SJSA1 (cell line): Measurements from ENCODE around the gene CDKAL1. TPM values are rescaled to one million over a fixed set of nuclear protein-coding genes. Genes with fewer than 3 reads are reported as not detected.

Source experiments
- DNase-seq, 2 experiments: peaks; one replicate each; pipeline ENCODE4 v3.0.0-alpha.2; 2015 to 2020; ENCODE audit warnings: low spot score in 2 of 2, low read depth in 1 of 2
- H3K27ac ChIP-seq: fragments of 250-450 bp; sonication (Bioruptor Pico); 2 replicates; pipeline ENCODE4 v1.5.1; 2020; ENCODE audit warnings: mild to moderate bottlenecking, moderate library complexity
- H3K27me3 ChIP-seq: fragments of 250-450 bp; sonication (Bioruptor Pico); replicated peaks from 2 replicates; pipeline ENCODE4 v1.5.1; 2020; ENCODE audit warnings: mild to moderate bottlenecking, moderate library complexity
- H3K36me3 ChIP-seq: fragments of 250-450 bp; sonication (Bioruptor Pico); 2 replicates; pipeline ENCODE4 v1.5.1; 2020; ENCODE audit warnings: mild to moderate bottlenecking
- H3K4me1 ChIP-seq: fragments of 250-450 bp; sonication (Bioruptor Pico); replicated peaks from 2 replicates; pipeline ENCODE4 v1.6.1; 2021; ENCODE audit warnings: mild to moderate bottlenecking
- H3K4me3 ChIP-seq: fragments of 250-450 bp; sonication (Bioruptor Pico); 2 replicates; pipeline ENCODE4 v1.5.1; 2020; ENCODE audit warnings: mild to moderate bottlenecking
- H3K9me3 ChIP-seq: fragments of 250-450 bp; sonication (Bioruptor Pico); replicated peaks from 2 replicates; pipeline ENCODE4 v1.5.1; 2020; ENCODE audit warnings: mild to moderate bottlenecking
- total RNA-seq: library from RNA; depleted of rRNA; stranded (reverse); fragments of >200 nt; shearing (Covaris generic); gene quantifications from 2 replicates; pipeline ENCODE4 v1.2.3, GENCODE V29; 2014

Gene CDKAL1
- total RNA-seq, 1 experiment from 2014 or later = 25.7 TPM

DNA sequence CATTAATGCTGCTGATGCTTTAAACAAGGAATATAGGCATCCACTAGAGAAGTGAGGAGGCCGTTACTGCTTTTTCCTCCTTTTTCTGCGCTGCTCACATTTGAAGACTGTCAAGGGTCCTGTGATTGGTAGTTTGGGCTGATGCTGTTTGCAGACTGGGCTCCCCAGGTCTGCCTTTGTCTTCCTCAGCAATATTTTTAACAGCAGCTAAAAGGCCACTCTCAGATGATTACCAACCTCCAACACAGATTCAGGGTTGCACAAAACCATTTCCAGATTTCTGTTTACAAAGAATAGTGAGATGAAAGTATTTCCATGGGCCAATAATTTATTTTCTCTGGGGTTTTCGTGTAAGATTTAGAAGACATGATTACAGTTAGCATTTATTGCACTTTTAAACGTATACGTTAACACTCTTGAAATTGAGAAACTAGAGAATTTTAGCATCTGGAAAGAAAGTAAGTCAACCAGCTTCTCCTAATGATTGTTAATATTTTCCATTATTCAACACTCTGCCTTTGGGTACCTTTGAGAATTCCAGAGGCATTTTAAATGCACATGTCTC, 584.0 kb downstream of the CDKAL1 start:
- Histone ChIP-seq H3K4me3 (no peak overlapping the region), H3K36me3 (no peaks in the 10 kb centered on the region), H3K9me3 (no peaks in the 10 kb centered on the region), H3K27ac (no peak overlapping the region), H3K27me3 (no peaks in the 10 kb centered on the region), H3K4me1 (no peaks in the 10 kb centered on the region)
- no peak for DNase-seq

DNA sequence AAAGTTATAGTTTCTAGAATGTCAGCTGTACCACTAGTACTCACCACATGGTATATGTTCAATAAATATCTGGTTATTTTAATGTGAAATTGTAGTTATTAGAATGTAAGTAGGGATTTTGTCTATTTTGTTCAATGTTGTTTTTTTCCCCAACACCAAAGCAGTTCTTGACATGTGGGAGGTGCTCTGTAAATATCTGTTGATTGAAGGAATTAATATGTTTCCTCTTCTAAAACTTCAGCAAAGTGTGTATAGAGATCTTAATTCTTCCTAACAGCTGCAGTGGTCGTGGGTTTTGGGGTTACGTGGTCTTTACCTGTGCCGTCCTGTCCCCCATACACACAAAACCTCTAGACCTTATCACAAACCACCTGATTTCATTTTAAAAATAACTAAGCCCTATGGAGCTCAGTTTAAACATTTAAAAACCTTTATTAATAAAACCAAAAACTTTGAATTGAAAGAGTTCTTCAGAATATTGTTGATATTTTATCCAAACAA, 587.4 kb downstream of the CDKAL1 start:
- Histone ChIP-seq H3K4me1 (no peaks in the 10 kb centered on the region), H3K36me3 (no peaks in the 10 kb centered on the region), H3K27me3 (no peaks in the 10 kb centered on the region), H3K4me3 (no peak overlapping the region), H3K9me3 (no peaks in the 10 kb centered on the region), H3K27ac (no peak overlapping the region)
- no peak for DNase-seq

DNA sequence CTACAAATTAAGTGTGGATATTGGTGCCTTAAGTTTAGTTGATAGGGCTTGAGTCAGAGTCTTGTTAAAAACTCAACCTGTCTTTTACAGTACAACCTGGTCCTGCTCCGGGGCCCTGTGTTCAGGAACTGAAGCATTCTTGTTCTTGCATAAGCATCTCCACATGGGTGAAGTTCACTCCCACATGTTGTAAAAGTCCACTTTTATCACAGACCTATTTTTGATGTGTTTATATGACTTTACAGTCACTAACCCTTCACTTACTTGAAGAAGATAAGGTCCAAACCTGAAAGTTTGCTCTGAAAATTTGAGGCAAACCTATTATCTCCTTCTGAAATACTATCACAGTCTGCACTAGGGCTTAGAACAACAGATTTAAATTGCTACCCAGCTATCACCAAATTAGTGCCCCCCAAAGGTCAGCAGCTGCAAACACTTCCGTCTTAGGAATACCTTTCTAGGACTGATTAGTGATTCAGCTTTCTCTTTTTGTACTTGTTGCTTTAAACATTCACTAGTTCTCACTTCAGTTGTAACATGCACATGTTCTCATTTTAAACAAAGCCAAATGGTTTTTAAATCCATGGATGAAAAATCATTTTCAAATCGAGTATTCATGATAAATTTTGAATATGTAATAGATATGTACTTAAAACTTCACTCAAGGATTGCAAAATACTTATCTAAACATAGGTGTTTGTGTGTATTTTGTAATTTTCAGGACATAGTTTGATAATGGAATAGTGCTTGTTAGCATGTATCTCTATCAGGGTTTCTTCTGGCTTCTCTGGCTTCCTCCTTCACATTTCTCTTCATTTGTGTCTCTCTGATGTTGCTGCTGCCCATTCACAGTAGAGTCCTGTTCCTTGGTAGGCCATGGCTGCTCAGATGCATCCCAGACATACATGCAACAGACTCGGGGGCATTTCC, 589.5 kb downstream of the CDKAL1 start:
- no peak overlapping the region for H3K27ac ChIP-seq
- H3K4me3 ChIP-seq = no peak overlapping the region
- H3K9me3 ChIP-seq = no peaks in the 10 kb centered on the region
- H3K27me3 ChIP-seq = no peaks in the 10 kb centered on the region
- H3K36me3 ChIP-seq = no peaks in the 10 kb centered on the region
- no peak for DNase-seq
- no peaks in the 10 kb centered on the region for H3K4me1 ChIP-seq

DNA sequence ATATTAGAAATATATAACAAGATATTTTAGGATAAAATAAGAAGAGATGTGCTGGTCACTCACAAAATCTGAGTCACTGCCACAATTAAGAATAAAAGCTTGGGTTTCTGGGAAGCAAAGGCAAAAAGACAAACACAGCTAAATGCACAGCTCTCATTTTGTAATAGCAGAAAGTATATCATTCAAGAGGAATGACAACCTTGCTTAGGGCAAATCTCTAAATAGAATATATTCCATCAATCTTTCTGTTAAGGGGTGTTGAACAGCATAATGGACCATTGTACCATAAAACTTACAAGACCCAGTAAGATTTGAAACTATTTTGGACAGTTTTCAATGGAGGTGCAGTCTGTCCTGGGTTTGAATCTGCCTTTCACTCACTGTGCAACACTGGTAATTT, 594.3 kb downstream of the CDKAL1 start:
- no peak for DNase-seq
- H3K4me3 ChIP-seq = no peak overlapping the region
- no peaks in the 10 kb centered on the region for H3K36me3 ChIP-seq
- no peaks in the 10 kb centered on the region for H3K9me3 ChIP-seq
- no peaks in the 10 kb centered on the region for H3K4me1 ChIP-seq
- no peak overlapping the region for H3K27ac ChIP-seq
- no peaks in the 10 kb centered on the region for H3K27me3 ChIP-seq

DNA sequence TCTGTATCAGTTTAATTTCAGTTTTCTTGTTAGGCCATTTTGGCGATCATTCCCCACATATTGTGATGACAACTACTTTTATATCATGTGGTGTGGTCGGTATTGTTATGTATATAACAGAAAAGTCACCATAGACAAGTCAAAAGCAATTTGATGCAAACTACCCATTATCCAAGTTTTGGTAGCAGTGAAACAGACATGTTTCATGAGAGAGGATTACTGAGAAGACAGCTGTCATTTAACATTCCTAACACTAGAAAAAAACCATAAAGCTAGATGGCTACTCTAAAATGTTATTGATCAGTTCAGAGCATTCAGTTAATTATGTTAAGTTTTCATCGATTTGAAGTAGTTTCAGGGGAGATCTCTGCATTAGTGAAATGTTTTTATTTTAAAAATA, 597.1 kb downstream of the CDKAL1 start:
- no peak overlapping the region for H3K4me3 ChIP-seq
- H3K9me3 ChIP-seq = no peaks in the 10 kb centered on the region
- H3K27ac ChIP-seq = no peak overlapping the region
- no peaks in the 10 kb centered on the region for H3K36me3 ChIP-seq
- peaks cover 6% of the 10 kb centered on the region for H3K4me1 ChIP-seq
- no peaks in the 10 kb centered on the region for H3K27me3 ChIP-seq
- no peak for DNase-seq

DNA sequence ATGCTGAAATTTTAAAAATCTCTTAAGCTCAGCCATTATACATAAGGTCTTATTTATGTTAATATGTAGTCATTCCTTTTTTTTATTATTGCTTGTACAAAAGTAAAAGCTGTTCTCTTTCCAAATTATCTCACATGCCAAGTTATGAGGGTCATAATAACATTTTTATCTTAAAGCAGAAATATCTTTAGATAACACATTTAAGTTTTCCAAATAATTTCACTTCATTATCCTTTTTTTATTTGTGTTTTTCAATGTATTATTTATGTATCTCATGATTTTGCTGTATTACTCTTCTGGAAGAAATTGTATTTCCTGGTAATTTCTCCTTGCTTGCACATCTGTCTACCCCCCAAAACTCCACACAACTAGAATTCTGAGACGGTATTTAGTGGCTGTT, 598.2 kb downstream of the CDKAL1 start:
- no peaks in the 10 kb centered on the region for H3K9me3 ChIP-seq
- no peak for DNase-seq
- no peak overlapping the region for H3K4me3 ChIP-seq
- peaks cover 10% of the 10 kb centered on the region for H3K4me1 ChIP-seq
- H3K27me3 ChIP-seq = no peaks in the 10 kb centered on the region
- H3K36me3 ChIP-seq = no peaks in the 10 kb centered on the region
- no peak overlapping the region for H3K27ac ChIP-seq

DNA sequence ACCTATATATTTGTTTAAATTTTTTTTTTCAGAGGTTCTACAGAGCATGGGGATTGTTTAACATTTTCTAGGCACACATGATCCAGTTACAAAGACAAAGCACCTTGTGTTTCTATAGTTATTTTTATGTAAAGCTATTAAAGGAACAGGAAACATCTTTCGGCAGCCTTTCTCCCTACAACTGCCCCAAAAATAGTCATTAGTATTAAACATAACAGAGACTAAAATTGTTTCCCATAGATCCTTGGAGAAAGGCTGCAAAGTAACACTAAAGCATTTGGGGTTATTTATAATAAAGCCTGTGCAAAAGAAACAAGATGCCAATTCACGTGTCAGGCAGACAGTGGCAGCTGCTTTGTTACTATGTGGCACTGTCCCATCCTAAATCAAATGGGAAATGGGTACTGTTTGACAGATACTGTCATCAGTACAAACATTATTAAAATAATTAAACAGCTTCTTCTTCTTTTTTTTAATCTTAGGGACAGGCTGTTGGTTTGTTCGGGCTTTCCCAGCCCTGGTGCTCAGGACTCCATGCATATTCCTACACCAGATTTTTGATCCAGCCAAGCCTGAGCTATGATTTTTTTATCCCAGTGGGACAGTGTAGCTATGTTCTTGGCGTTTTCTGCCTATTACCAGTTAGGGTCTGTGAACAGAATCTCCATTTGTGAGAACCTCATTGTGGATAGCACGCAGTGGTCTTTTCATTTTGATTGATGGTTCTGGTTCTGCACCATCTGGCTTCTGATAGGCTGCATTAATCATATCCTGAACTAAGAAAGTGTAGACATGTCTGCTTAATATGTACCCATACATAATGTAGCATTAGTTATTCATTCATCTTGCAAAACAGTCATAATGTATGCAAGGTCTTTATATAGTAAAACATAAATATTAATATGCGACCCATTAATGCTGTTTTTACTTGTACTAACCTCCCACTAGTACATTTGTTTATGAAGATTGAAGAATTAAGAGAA, 598.9 kb downstream of the CDKAL1 start:
- no peak overlapping the region for H3K4me3 ChIP-seq
- H3K36me3 ChIP-seq = no peaks in the 10 kb centered on the region
- H3K27ac ChIP-seq = no peak overlapping the region
- no peaks in the 10 kb centered on the region for H3K9me3 ChIP-seq
- no peaks in the 10 kb centered on the region for H3K27me3 ChIP-seq
- no peak for DNase-seq
- H3K4me1 ChIP-seq = peaks cover 17% of the 10 kb centered on the region

DNA sequence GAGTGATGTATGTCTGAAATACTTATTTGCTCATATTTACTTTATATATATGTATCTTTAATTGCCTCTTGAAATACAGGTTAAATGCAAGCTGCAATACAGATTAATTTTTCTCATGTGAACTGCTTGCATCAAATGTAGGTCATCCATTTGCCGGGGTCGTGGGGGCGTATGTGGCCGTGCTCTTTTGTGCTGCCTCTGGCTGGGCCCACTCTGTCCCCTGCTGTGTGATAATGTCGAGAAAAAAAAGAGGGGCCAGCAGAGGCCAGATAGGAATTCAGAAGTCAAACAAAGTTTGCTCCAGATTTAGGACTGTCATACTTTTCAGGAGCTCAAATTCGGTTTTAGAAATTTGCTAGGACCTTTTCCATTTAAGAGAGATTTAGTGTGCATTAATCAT, 599.6 kb downstream of the CDKAL1 start:
- no peaks in the 10 kb centered on the region for H3K27me3 ChIP-seq
- H3K27ac ChIP-seq = no peak overlapping the region
- no peak overlapping the region for H3K4me3 ChIP-seq

DNA sequence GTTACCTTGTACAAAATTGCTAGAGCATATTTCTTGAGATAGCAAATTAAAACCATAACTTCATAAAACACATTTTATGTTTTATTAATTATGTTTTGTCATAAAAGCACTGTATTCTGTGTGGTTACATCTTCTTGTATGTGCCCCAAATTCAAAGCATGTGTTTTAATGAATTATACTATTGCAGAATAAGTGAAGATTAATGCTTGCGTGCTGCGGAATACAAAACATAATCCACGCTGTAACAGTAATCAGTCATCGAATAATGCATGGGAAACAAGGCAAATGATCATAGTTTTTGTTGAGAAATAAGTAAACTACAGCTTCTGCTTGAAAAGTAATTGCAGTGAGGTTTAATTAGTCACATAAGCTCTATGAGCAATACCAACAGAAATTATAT, 600.1 kb downstream of the CDKAL1 start:
- Histone ChIP-seq H3K9me3 (no peaks in the 10 kb centered on the region), H3K4me3 (no peak overlapping the region), H3K27me3 (no peaks in the 10 kb centered on the region), H3K4me1 (peaks cover 19% of the 10 kb centered on the region), H3K27ac (no peak overlapping the region), H3K36me3 (no peaks in the 10 kb centered on the region)
- DNase-seq = no peak

More for the DNA sequence above, 599.6 kb downstream of the CDKAL1 start:
- H3K9me3 ChIP-seq = no peaks in the 10 kb centered on the region
- no peaks in the 10 kb centered on the region for H3K36me3 ChIP-seq
- no peak for DNase-seq
- H3K4me1 ChIP-seq = peaks cover 19% of the 10 kb centered on the region

DNA sequence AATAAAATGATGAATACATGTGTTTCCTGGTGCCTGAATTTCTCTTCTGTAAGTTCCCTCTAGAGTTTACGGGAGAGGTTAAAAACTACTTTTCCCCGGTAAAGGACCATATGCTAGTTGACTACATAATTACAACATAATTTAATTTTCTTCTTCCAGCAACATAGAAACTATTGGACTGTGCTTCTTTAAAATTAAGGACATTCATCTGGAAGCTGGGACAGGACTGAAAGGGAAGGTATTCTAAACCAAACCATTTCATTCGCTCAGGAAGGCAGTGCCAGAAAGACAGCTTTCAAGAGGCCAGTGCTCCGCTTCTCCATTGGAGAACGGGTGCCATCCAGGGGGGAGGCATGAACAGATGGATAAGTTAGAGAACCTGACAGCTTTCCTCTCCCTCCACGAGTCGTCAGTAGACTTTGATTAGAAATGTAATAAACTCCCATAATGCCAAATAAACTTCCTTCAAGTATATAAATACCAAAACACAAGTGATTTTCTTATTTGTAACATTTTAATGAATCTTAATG, 601.3 kb downstream of the CDKAL1 start:
- no peaks in the 10 kb centered on the region for H3K9me3 ChIP-seq
- no peak overlapping the region for H3K4me3 ChIP-seq
- no peaks in the 10 kb centered on the region for H3K27me3 ChIP-seq
- H3K27ac ChIP-seq = no peak overlapping the region
- peaks cover 19% of the 10 kb centered on the region for H3K4me1 ChIP-seq
- DNase-seq = no peak
- no peaks in the 10 kb centered on the region for H3K36me3 ChIP-seq

DNA sequence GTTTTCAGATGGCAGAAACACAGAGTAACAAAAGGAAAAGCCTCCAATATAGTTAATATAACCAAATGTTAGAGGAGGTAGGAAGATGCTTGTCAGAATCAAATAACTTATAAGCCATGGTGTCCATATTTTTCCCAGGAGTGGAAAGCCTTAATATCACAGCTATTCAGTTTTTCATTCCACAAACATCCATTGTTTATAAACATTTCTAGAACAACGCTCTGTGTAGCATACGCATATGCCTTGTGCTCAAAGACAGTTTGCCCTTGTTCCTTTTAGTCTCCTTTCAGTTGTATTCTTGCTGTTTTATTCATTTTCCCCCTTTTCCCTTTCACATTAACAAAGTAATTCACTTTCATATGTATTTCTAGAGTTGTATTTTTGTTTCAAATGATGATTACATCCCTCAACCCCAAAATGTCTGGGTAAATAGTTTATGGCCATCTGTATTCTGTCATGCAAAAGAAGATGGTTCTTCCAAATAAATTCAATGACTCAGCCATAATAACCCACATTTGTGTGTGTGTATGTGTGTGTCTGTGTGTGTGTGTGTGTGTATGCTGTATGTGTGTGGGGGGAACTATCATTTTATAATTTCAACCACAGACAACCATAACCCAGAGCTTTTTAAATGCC, 603.6 kb downstream of the CDKAL1 start:
- Histone ChIP-seq H3K27me3 (no peaks in the 10 kb centered on the region), H3K36me3 (no peaks in the 10 kb centered on the region), H3K27ac (no peak overlapping the region), H3K4me3 (no peak overlapping the region), H3K9me3 (no peaks in the 10 kb centered on the region), H3K4me1 (peaks cover 19% of the 10 kb centered on the region)
- peak in 1 of 2 experiments; percentile 10 for DNase-seq

DNA sequence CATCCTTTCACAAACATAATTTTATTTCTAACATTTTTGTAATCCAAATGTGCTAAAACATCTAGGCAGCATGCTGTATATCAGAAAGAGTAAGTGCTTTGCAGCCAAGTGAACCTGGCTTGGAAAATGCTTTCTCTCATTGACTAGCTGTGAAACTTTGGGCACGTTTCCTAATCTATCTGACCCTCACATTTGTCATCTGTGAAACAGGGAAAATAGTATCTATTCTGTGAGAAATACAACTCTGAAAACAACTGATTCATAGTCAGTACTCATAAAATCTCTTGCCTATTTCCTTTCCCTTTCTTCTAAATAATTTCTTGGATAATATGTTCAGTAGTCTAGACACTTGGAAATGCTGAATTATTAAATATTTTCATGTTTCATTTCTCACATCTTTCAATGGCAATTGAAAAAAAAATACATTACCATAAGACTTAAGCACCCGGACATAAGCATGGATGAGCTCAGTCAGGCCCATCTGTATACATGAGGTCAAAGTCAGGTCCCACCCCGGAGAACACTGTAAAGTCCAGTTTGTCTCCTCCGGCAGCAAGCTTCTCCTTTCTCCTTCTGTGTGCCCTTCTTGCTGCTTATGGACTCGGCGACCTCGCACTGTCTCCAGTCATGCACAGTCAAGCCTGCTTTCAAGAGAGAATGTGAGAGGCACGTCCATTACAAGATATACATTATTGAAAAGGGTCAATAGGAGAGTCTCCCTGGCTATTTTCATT, 604.2 kb downstream of the CDKAL1 start:
- Histone ChIP-seq H3K4me3 (no peak overlapping the region), H3K9me3 (no peaks in the 10 kb centered on the region), H3K4me1 (peaks cover 19% of the 10 kb centered on the region), H3K36me3 (no peaks in the 10 kb centered on the region), H3K27me3 (no peaks in the 10 kb centered on the region), H3K27ac (no peak overlapping the region)
- no peak for DNase-seq
